ENCODE results near the gene RNF7.
"Not testable (repeated sequence)": the region's sequence is repeated elsewhere in the genome, so short reads cannot be mapped to it uniquely, and the experiment has no call there.

Gene RNF7

GRCh38 chr3:141738022-141738890 is at the start of gene RNF7:
RNF7 (plus strand) TSS chr3:141738298; CDS start chr3:141738342, 44 bp downstream.
- DNase-seq (ENCODE audit: low spot score) = peak; percentile 94

GRCh38 chr3:141690431-141691072 is 47.5 kb upstream of the RNF7 start:
- peak; percentile 53 for DNase-seq (ENCODE audit: low spot score)

- DNase-seq (ENCODE audit: low spot score) = not testable (repeated sequence)
These were observed 46.6 kb upstream of the RNF7 start for GRCh38 chr3:141691471-141691870.

- not testable (repeated sequence) for DNase-seq (ENCODE audit: low spot score)
These were observed 45.1 kb upstream of the RNF7 start for GRCh38 chr3:141692973-141693372.

- DNase-seq (ENCODE audit: low spot score) = no peak
These were observed 38.8 kb upstream of the RNF7 start for GRCh38 chr3:141699324-141699723.

GRCh38 chr3:141699897-141700296 is 38.2 kb upstream of the RNF7 start:
- DNase-seq (ENCODE audit: low spot score) = no peak

GRCh38 chr3:141703367-141703766 is 34.7 kb upstream of the RNF7 start:
- not testable (repeated sequence) for DNase-seq (ENCODE audit: low spot score)

GRCh38 chr3:141707741-141708203 is 30.3 kb upstream of the RNF7 start:
- DNase-seq (ENCODE audit: low spot score) = no peak

GRCh38 chr3:141708367-141708766 is 29.7 kb upstream of the RNF7 start:
- DNase-seq (ENCODE audit: low spot score) = no peak

- no peak for DNase-seq (ENCODE audit: low spot score)
These were observed 28.9 kb upstream of the RNF7 start for GRCh38 chr3:141709126-141709770.

GRCh38 chr3:141710121-141710520 is 28.0 kb upstream of the RNF7 start:
- no peak for DNase-seq (ENCODE audit: low spot score)

- DNase-seq (ENCODE audit: low spot score) = no peak
These were observed 27.0 kb upstream of the RNF7 start for GRCh38 chr3:141710888-141711616.

- DNase-seq (ENCODE audit: low spot score) = no peak
These were observed 23.4 kb upstream of the RNF7 start for GRCh38 chr3:141714671-141715070.

GRCh38 chr3:141722081-141722480 is 16.0 kb upstream of the RNF7 start:
- no peak for DNase-seq (ENCODE audit: low spot score)

GRCh38 chr3:141722648-141723047 is 15.4 kb upstream of the RNF7 start:
- DNase-seq (ENCODE audit: low spot score) = no peak

- DNase-seq (ENCODE audit: low spot score) = no peak
These were observed 14.8 kb upstream of the RNF7 start for GRCh38 chr3:141723255-141723654.

- DNase-seq (ENCODE audit: low spot score) = no peak
These were observed 13.9 kb upstream of the RNF7 start for GRCh38 chr3:141724186-141724585.

GRCh38 chr3:141725036-141725435 is 13.1 kb upstream of the RNF7 start:
- no peak for DNase-seq (ENCODE audit: low spot score)

GRCh38 chr3:141726483-141726882 is 11.6 kb upstream of the RNF7 start:
- no peak for DNase-seq (ENCODE audit: low spot score)

GRCh38 chr3:141728355-141728892 is 9.7 kb upstream of the RNF7 start:
- DNase-seq (ENCODE audit: low spot score) = no peak

- no peak for DNase-seq (ENCODE audit: low spot score)
These were observed 8.9 kb upstream of the RNF7 start for GRCh38 chr3:141729240-141729639.

GRCh38 chr3:141735176-141735575 is 2.9 kb upstream of the RNF7 start:
- DNase-seq (ENCODE audit: low spot score) = no peak
